ENCODE results near the gene COX20.
A peak's percentile ranks its signal among the peaks of the same experiment; 100 is the strongest.
"Not testable (repeated sequence)": the region's sequence is repeated elsewhere in the genome, so short reads cannot be mapped to it uniquely, and the experiment has no call there.

The COX20 gene

GRCh38 chr1:244826712-244827111, 8.7 kb upstream of the COX20 start:
- DNase-seq = no peak

DNA sequence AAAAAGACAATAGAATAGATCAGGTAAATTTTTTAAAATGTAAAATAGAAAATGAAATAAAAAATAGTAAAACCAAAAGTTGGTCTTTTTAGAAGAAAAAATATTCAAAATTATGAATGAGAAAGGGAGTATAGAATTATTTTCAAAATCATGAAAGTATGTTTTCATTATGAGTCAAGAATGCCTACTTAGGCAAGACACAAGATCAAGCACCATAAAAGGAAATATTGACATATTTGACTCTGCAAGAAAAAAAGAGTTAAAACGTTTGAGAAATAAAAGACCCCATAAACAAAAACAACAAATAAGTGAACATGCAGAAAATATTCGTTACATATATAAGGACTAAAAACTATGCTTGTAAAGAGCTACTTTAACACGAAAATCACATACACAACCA, 4.8 kb upstream of the COX20 start:
- DNase-seq = no peak

- DNase-seq = not testable (repeated sequence)
These were observed 2.2 kb upstream of the COX20 start for GRCh38 chr1:244833260-244833659.

DNA sequence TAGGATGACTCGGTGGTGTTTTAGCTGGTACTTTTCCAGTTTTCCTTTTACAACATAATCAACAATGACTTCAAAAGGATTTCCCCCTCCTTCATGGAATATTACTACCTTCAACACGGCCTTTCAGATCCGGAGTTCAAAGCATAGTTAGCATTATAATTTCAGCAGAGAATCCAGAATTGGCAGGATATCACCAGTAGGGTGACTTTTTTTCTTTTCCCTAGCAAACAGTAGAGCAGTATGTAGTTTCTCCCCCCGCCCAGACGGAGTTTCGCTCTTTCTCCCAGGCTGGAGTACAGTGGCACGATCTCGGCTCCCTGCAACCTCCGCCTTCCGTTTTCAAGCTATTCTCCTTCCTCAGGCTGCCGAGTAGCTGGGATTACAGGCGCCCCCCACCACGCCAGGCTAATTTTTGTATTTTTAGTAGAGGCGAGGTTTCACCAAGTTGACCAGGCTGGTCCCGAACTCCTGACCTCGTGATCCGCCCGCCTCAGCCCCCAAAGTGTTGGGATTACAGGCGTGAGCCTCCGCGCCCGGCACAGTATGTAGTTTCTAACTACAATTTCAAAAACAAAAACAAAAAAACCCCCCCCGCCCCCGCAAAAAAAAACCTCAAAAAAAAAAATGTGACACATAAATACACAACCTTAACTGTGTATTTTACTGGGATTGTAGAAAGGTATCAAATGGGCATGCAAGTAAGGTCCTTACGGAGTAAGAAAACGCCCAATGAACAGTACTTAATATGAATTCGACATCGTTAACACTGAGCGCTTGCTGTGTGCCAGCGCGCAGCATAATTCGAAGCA, 1.5 kb upstream of the COX20 start:
- DNase-seq = peak; percentile 83

- peak; percentile 98 for DNase-seq
These were observed 749 bp upstream of the COX20 start for GRCh38 chr1:244834543-244835275.

- no peak for DNase-seq
These were observed 670 bp downstream of the COX20 start for GRCh38 chr1:244836135-244836521.

DNA sequence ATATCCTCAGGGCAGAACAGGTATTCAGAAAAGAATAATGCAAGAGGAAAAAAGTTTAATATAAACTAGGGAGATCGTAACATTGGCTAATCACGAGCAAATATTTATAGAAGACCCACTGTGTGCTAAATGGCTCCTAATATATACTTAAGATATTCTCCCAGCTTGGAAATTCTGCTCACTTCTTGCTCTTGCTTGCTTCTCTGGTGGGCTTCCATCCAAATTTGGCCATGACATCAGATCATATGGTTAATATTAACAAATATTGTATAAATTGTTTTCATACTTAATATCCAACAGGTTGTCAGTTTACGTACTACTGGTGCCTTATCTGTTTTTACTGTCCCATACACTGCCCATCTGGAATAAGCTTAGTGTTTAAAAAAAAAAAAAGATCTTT, 1.1 kb downstream of the COX20 start:
- no peak for DNase-seq

- DNase-seq = no peak
These were observed 2.3 kb downstream of the COX20 start for GRCh38 chr1:244837597-244838258.

- DNase-seq = no peak
These were observed 4.2 kb downstream of the COX20 start for GRCh38 chr1:244839656-244840055.

DNA sequence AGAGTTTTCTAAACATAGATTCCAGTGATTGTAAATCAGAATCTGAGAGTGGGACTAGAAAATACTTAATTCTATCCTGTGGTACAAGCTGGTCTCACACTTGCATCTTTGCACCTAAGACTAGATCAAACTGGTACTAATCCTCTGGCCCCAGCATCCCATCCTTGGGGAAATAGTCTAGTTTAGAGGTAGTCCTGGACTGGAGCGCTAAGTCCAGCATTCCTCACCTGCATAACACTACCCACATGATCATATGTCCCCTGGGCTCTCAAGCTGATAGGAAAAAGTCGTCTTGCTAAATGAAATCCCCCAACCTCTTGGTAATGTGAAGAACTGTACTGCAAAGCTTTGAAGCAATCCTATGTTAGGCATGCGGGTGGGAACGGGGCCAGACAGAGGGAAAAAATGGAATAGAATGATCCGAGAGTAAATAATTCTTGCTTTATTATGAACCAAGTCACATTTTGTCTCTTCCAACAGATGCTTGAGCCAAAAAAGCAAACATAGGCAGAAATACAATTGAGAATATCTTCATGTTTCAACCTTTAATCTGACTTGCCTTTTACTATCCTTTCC, 4.8 kb downstream of the COX20 start:
- no peak for DNase-seq

DNA sequence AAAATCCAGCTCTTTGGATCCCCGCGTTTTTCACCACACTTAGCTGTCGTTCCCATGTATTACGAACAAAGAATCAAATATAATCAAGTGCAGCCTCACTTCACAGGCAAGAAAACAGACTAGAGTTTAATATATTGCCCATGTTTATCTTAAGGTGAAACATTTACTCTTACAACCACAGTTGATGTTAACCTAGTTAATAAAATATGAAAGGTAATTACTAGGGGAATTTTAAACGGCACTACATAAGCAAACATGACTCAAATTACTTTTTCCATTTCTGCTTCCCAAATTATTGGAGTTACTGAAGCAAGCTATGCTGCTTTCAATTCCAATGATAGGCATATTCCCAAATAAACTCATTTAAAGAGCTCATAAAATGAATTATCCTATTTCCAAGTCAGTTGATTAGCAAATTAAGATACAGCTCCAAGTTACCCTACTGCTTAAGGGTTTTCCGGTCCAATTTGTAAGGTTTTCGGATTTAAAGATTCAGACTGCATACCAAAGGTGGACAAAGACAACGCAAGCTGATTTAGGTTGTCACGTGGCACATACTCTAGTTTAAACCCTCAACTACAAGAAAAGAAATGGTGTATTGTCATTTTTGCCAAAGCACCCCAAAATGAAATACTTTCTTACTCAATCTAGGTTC, 5.9 kb downstream of the COX20 start:
- no peak for DNase-seq

- no peak for DNase-seq
These were observed 7.9 kb downstream of the COX20 start for GRCh38 chr1:244843148-244843978.

- no peak for DNase-seq
These were observed 9.0 kb downstream of the COX20 start for GRCh38 chr1:244844155-244845121.

GRCh38 chr1:244846653-244847052, 11.2 kb downstream of the COX20 start:
- no peak for DNase-seq

DNA sequence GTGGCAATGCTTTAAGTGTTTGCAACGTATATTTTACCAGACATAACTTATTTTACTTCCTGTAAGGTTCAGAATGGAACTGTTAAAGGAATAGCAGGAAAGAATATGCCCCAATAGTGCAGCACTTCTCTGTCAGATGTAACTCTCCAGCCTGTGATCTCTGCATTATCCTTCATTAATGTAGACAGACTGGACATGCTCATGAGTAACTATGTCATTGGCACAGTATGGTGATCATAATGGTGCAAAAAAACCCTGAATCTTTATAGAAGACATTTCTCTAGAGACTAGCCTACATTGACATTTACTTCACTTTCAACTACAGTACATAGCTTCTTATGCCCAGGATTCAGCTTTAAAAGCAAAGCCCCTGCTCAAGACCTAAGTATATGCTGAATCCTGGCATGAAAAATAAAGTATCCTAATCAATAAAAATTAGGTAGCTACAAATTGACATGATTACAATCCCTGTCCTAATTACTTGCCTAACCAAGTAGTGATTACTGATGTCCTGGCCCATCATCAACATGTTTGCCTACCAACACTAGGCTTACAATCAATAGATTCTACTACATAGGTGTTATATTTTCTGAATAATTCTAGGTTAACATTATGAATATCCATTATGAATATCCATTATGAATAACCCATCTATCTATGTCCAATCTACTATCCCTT, 13.9 kb downstream of the COX20 start:
- no peak for DNase-seq

GRCh38 chr1:244850099-244850852, 14.8 kb downstream of the COX20 start:
- DNase-seq = no peak

- DNase-seq = no peak
These were observed 15.4 kb downstream of the COX20 start for GRCh38 chr1:244850896-244851295.

- no peak for DNase-seq
These were observed 16.2 kb downstream of the COX20 start for GRCh38 chr1:244851546-244852231.

DNA sequence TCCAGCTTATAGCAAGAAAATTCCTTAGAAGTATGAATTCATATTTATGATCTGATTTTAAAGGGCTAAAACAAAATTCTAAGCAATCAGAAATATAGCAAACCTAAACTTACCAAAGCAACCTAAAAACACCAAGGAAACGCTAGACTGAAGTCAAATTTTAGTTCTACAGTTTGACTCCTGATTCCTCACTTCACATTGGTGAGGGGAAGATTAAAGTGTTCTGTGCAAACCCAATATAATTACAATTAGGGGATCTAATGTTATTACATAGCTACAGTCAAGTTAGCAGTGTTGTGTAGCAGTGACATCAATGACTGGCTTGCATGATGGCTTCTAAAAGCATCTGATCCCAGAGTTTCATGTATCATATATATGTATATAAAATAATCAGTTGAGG, 17.2 kb downstream of the COX20 start:
- no peak for DNase-seq

All from activated CD8-positive, alpha-beta memory T cell treated with anti-CD3 and anti-CD28 coated beads for 24 hours (primary cell).